Adrenal gland (tissue), 5 donors: ENCODE measurements around the gene ERN1.

Experiments
- CTCF ChIP-seq, 6 experiments: fragments of 450-650 bp in 4 of 6; fragments of 200-600 bp in 2 of 6; sonication (generic) in 1 of 6; IDR thresholded peaks; 1 replicate in 5 of 6; 2 replicates in 1 of 6; pipeline versions ENCODE4 v1.5.1 to v1.8.0; 2016 to 2021; ENCODE audit warnings: antibody characterized with exemption in 6 of 6, mild to moderate bottlenecking in 2 of 6, moderate library complexity in 1 of 6
- POLR2A ChIP-seq, 2 donors: fragments of 450-650 bp; IDR thresholded peaks; one replicate each; pipeline ENCODE4 v1.6.1; 2017; ENCODE audit warnings: antibody characterized with exemption in 2 of 2, mild to moderate bottlenecking in 2 of 2, moderate library complexity in 1 of 2
- donor health status: DM: no; HTN: no; CAD: no.

GRCh38 chr17:64024781-64025731, 104.9 kb downstream of the ERN1 start:
- TF ChIP-seq CTCF (IDR thresholded peaks at IDR 0.05) = no peak
- no peak for TF ChIP-seq POLR2A (IDR thresholded peaks at IDR 0.05)
